Activated B cell treated with CpG ODN at 0.5 μM for 24 hours (primary cell): Measurements from ENCODE around the gene ERICH6B. TPM values are rescaled to one million over a fixed set of nuclear protein-coding genes. Genes with fewer than 3 reads are reported as not detected.
"Not testable (repeated sequence)": the region's sequence is repeated elsewhere in the genome, so short reads cannot be mapped to it uniquely, and the experiment has no call there.

Experiments used
- ATAC-seq: fragments of 200-7000 bp; cut with Tn5 transposase; one replicate; pipeline ENCODE4 v1.10.0; 2021; ENCODE audit warnings: low read depth, mild to moderate bottlenecking, moderate library complexity
- CTCF ChIA-PET: fragments of 350-600 bp; sonication (Branson Sonifier 250); formaldehyde crosslinking; loops from one replicate; lab custom pipeline; 2021; ENCODE audit warnings: antibody characterized with exemption; lab: Charles Lee
- POLR2A ChIA-PET: fragments of 350-600 bp; sonication (Branson Sonifier 250); formaldehyde crosslinking; loops from one replicate; lab custom pipeline; 2021; ENCODE audit warnings: antibody characterized with exemption; lab: Charles Lee
- DNase-seq: peaks from one replicate; pipeline ENCODE4 v3.0.0; 2022
- H3K27ac Mint-ChIP-seq: one replicate; pipeline ENCODE4 v1.8.0; 2020; ENCODE audit warnings: mixed read lengths
- H3K27me3 Mint-ChIP-seq: one replicate; pipeline ENCODE4 v1.8.0; 2021; ENCODE audit warnings: mixed read lengths
- H3K36me3 Mint-ChIP-seq: one replicate; pipeline ENCODE4 v1.8.0; 2021; ENCODE audit warnings: low read depth, mixed read lengths
- H3K4me1 Mint-ChIP-seq: one replicate; pipeline ENCODE4 v1.8.0; 2021; ENCODE audit warnings: mixed read lengths
- H3K4me3 Mint-ChIP-seq: one replicate; pipeline ENCODE4 v1.8.0; 2020; ENCODE audit warnings: mild to moderate bottlenecking, mixed read lengths
- H3K9me3 Mint-ChIP-seq: one replicate; pipeline ENCODE4 v1.8.0; 2020; ENCODE audit warnings: mixed read lengths
- intact Hi-C: fragments of 100-400 bp; cut with micrococcal nuclease; formaldehyde crosslinking; loops from one replicate; pipeline ENCODE4 v1.15.1; 2024
- total RNA-seq: library from RNA; stranded (reverse); gene quantifications from 2 replicates; pipeline ENCODE4 v1.2.3, GENCODE V29; 2022
- TF ChIP-seq, protein P1 (sequence below): fragments of 200-600 bp; IDR thresholded peaks from one replicate; pipeline ENCODE4 v1.8.0; 2022; ENCODE audit warnings: antibody characterized with exemption, mild to moderate bottlenecking

ERICH6B gene
- total RNA-seq, 1 donor from 2014 or later: not detected

DNA sequence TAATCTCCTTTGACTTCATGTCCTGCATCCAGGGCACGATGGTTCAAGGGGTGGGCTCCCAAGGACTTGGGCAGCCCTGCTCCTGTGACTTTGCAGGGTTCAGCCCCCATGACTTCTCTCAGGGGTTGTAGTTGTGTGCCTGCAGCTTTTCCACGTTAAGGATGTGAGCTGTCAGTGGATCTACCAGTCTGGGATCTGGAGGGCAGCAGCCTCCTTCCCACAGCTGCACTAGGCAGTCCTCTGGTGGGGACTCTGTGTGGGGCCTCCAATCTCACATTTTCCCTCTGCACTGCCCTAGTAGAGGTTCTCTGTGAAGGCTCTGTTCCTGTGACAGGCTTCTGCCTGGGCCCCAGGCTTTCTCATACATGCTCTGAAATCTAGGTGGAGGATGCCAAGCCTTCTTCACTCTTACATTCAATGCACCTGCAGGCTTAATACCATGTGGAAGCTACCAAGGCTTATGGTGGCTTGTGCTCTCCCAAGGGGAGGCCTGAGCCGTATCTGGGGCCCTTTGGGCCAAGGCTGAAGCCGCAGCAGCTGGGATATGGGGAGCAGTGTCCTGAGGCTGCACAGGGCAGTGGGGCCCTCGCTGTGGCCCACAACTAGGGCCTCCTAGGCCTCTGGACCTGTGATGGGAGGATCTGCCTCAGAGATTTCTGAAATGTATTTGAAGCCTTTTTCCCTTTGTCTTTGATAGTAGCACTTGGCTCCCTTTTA is 39.3 kb upstream of the ERICH6B start:
- H3K4me3 Mint-ChIP-seq: no peak overlapping the region
- H3K36me3 Mint-ChIP-seq: no peaks in the 10 kb centered on the region
- no peaks in the 10 kb centered on the region for H3K4me1 Mint-ChIP-seq
- no peaks in the 10 kb centered on the region for H3K9me3 Mint-ChIP-seq
- H3K27ac Mint-ChIP-seq: no peak overlapping the region
- ChIA-PET CTCF (no interaction called here), POLR2A (no interaction called here)
- TF ChIP-seq, protein P1, sequence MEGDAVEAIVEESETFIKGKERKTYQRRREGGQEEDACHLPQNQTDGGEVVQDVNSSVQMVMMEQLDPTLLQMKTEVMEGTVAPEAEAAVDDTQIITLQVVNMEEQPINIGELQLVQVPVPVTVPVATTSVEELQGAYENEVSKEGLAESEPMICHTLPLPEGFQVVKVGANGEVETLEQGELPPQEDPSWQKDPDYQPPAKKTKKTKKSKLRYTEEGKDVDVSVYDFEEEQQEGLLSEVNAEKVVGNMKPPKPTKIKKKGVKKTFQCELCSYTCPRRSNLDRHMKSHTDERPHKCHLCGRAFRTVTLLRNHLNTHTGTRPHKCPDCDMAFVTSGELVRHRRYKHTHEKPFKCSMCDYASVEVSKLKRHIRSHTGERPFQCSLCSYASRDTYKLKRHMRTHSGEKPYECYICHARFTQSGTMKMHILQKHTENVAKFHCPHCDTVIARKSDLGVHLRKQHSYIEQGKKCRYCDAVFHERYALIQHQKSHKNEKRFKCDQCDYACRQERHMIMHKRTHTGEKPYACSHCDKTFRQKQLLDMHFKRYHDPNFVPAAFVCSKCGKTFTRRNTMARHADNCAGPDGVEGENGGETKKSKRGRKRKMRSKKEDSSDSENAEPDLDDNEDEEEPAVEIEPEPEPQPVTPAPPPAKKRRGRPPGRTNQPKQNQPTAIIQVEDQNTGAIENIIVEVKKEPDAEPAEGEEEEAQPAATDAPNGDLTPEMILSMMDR: no peak
- no peak for DNase-seq
- intact Hi-C loops: no loop called here
- H3K27me3 Mint-ChIP-seq: no peaks in the 10 kb centered on the region
- no peak for ATAC-seq

DNA sequence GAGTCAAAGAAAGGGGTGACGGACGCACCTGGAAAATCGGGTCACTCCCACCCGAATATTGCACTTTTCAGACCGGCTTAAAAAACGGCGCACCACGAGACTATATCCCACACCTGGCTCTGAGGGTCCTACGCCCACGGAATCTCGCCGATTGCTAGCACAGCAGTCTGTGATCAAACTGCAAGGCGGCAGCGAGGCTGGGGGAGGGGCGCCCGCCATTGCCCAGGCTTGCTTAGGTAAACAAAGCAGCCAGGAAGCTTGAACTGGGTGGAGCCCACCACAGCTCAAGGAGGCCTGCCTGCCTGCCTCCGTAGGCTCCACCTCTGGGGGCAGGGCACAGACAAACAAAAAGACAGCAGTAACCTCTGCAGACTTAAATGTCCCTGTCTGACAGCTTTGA is 29.7 kb upstream of the ERICH6B start:
- H3K27ac Mint-ChIP-seq, CTCF ChIA-PET, H3K4me3 Mint-ChIP-seq, H3K27me3 Mint-ChIP-seq, H3K36me3 Mint-ChIP-seq, POLR2A ChIA-PET, DNase-seq, ATAC-seq, intact Hi-C loops, H3K4me1 Mint-ChIP-seq: not testable (repeated sequence)
- peaks cover 14% of the 10 kb centered on the region for H3K9me3 Mint-ChIP-seq

DNA sequence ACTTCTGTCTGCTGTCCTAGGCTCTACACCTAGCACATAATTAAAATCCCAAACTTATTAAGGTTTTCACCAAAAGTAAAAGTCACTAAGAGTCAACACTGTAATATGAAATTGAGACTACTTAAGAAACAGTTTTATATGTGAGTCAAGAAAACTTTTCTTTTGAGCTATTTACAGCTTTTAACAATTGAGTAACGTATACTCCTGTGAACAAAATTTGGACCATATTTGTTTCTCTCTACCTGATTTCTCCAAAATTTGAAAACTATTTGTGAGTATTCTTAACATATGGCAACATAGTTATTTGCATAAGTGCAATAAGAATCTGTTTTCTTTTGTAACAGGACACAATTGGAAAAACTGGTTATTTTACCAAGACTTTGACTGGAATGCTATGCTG is 26.6 kb upstream of the ERICH6B start:
- ATAC-seq, H3K4me3 Mint-ChIP-seq, H3K27ac Mint-ChIP-seq, H3K4me1 Mint-ChIP-seq, intact Hi-C loops, POLR2A ChIA-PET, H3K36me3 Mint-ChIP-seq, DNase-seq, CTCF ChIA-PET: not testable (repeated sequence)
- H3K27me3 Mint-ChIP-seq: peaks cover 24% of the 10 kb centered on the region
- peaks cover 14% of the 10 kb centered on the region for H3K9me3 Mint-ChIP-seq

GRCh38 chr13:45635291-45635690 is 19.8 kb upstream of the ERICH6B start:
- ATAC-seq, DNase-seq, CTCF ChIA-PET, H3K4me1 Mint-ChIP-seq, POLR2A ChIA-PET, H3K36me3 Mint-ChIP-seq, intact Hi-C loops, H3K27ac Mint-ChIP-seq, H3K9me3 Mint-ChIP-seq, H3K4me3 Mint-ChIP-seq: not testable (repeated sequence)
- H3K27me3 Mint-ChIP-seq: peaks cover 22% of the 10 kb centered on the region

DNA sequence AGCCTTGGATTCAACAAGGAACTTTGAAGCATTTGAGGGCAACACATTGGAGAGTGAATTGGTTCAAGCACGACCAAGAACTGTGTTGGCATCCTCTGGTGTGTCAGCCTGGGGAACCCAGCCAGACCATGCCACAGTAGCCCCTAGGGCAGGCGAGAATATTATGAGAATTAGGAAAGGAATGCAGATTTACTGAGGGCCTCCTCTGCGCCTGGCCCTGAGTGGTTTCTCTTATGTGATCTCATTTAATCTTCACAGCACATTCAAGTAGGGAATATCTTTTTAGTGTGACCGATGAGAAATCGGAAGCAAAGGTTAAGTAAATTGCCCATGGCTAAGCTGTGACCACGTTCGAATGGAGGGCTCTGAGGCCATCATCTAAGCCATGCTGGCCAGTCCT is 15.3 kb upstream of the ERICH6B start:
- TF ChIP-seq, protein P1: no peak
- ChIA-PET POLR2A (no interaction called here), CTCF (no interaction called here)
- Mint-ChIP-seq H3K27ac (no peak overlapping the region), H3K36me3 (no peaks in the 10 kb centered on the region), H3K4me3 (no peak overlapping the region), H3K27me3 (peaks cover 9% of the 10 kb centered on the region), H3K4me1 (no peaks in the 10 kb centered on the region), H3K9me3 (no peaks in the 10 kb centered on the region)
- DNase-seq: no peak
- intact Hi-C loops: no loop called here
- no peak for ATAC-seq

- DNase-seq (no peak), ATAC-seq (no peak)
- Mint-ChIP-seq H3K4me1 (no peaks in the 10 kb centered on the region), H3K9me3 (no peaks in the 10 kb centered on the region), H3K27me3 (peaks cover 14% of the 10 kb centered on the region), H3K27ac (no peak overlapping the region), H3K4me3 (no peak overlapping the region), H3K36me3 (no peaks in the 10 kb centered on the region)
- ChIA-PET POLR2A (no interaction called here), CTCF (no interaction called here)
- TF ChIP-seq, protein P1: no peak
- intact Hi-C loops: no loop called here
Observed at GRCh38 chr13:45629940-45630339, 14.4 kb upstream of the ERICH6B start.
